ENCODE data around the gene GALNT2. TPM values are rescaled to one million over a fixed set of nuclear protein-coding genes. Genes with fewer than 3 reads are reported as not detected.

The GALNT2 gene
- total and polyA plus RNA-seq, 3 donors from 2014 or later: 63.0 to 135 (median 114) TPM

- Histone ChIP-seq H3K27ac (no peak overlapping the region), H3K9me3 (no peaks in the 10 kb centered on the region), H3K27me3 (no peaks in the 10 kb centered on the region), H3K4me3 (no peak overlapping the region), H3K36me3 (ENCODE audit: low read depth, missing control alignments) (no peaks in the 10 kb centered on the region), H3K4me1 (peaks cover 5% of the 10 kb centered on the region)
- DNase-seq: no peak
- TF ChIP-seq, protein P1, sequence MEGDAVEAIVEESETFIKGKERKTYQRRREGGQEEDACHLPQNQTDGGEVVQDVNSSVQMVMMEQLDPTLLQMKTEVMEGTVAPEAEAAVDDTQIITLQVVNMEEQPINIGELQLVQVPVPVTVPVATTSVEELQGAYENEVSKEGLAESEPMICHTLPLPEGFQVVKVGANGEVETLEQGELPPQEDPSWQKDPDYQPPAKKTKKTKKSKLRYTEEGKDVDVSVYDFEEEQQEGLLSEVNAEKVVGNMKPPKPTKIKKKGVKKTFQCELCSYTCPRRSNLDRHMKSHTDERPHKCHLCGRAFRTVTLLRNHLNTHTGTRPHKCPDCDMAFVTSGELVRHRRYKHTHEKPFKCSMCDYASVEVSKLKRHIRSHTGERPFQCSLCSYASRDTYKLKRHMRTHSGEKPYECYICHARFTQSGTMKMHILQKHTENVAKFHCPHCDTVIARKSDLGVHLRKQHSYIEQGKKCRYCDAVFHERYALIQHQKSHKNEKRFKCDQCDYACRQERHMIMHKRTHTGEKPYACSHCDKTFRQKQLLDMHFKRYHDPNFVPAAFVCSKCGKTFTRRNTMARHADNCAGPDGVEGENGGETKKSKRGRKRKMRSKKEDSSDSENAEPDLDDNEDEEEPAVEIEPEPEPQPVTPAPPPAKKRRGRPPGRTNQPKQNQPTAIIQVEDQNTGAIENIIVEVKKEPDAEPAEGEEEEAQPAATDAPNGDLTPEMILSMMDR (IDR thresholded peaks at IDR 0.05): no peak
- no peak for TF ChIP-seq POLR2A (IDR thresholded peaks at IDR 0.05)
- WGBS, 2 donors: 84 to 86% methylated on average over 5 of the region's 5 CpGs
- intact Hi-C loops (cut with DNase I; ENCODE audit: low total_unique reads): no loop called here
Observed at GRCh38 chr1:230175839-230176238, 108.8 kb downstream of the GALNT2 start.

- Histone ChIP-seq H3K27ac (peak overlapping the region in 1 of 2 donors; percentile 47), H3K36me3 (ENCODE audit: low read depth, missing control alignments) (no peaks in the 10 kb centered on the region), H3K27me3 (no peaks in the 10 kb centered on the region), H3K4me3 (no peak overlapping the region), H3K9me3 (no peaks in the 10 kb centered on the region), H3K4me1 (peaks cover 5% of the 10 kb centered on the region)
- intact Hi-C loops (cut with DNase I; ENCODE audit: low total_unique reads): no loop called here
- 46 to 53% methylated on average over 4 of the region's 4 CpGs for WGBS, 2 donors
- no peak for DNase-seq
- TF ChIP-seq POLR2A (IDR thresholded peaks at IDR 0.05): no peak
- TF ChIP-seq, protein P1 (IDR thresholded peaks at IDR 0.05): no peak
Observed at GRCh38 chr1:230176326-230176725, 109.3 kb downstream of the GALNT2 start.

GRCh38 chr1:230176871-230177411 lies 109.9 kb downstream of the GALNT2 start:
- H3K9me3 ChIP-seq: no peaks in the 10 kb centered on the region
- no peaks in the 10 kb centered on the region for H3K27me3 ChIP-seq
- no peak for TF ChIP-seq POLR2A (IDR thresholded peaks at IDR 0.05)
- TF ChIP-seq, protein P1 (IDR thresholded peaks at IDR 0.05): no peak
- intact Hi-C loops (cut with DNase I; ENCODE audit: low total_unique reads): no loop called here
- peak overlapping the region; percentile 47 to 51 for H3K27ac ChIP-seq
- no peak overlapping the region for H3K4me3 ChIP-seq
- 36 to 38% methylated on average over 17 of the region's 17 CpGs for WGBS, 2 donors
- peaks cover 5% of the 10 kb centered on the region for H3K4me1 ChIP-seq
- DNase-seq: peak; percentile 87
- H3K36me3 ChIP-seq (ENCODE audit: low read depth, missing control alignments): no peaks in the 10 kb centered on the region

GRCh38 chr1:230179249-230179648 lies 112.2 kb downstream of the GALNT2 start:
- TF ChIP-seq, protein P1 (IDR thresholded peaks at IDR 0.05): no peak
- no peak for TF ChIP-seq POLR2A (IDR thresholded peaks at IDR 0.05)
- H3K36me3 ChIP-seq (ENCODE audit: low read depth, missing control alignments): no peaks in the 10 kb centered on the region
- intact Hi-C loops (cut with DNase I; ENCODE audit: low total_unique reads): no loop called here
- H3K4me3 ChIP-seq: no peak overlapping the region
- H3K9me3 ChIP-seq: no peaks in the 10 kb centered on the region
- no peak for DNase-seq
- H3K27me3 ChIP-seq: no peaks in the 10 kb centered on the region
- H3K4me1 ChIP-seq: peaks cover 5% of the 10 kb centered on the region
- no peak overlapping the region for H3K27ac ChIP-seq
- WGBS, 2 donors: 84 to 89% methylated on average over 2 of the region's 2 CpGs
